H1 (cell line): ENCODE results near the gene RMDN3. TPM values are rescaled to one million over a fixed set of nuclear protein-coding genes. Genes with fewer than 3 reads are reported as not detected.
A peak's percentile ranks its signal among the peaks of the same experiment; 100 is the strongest.

Source experiments
- ATF2 ChIP-seq: IDR thresholded peaks from 2 replicates; pipeline ENCODE4 v1.6.1; 2012; ENCODE audit warnings: low read length, inconsistent platforms
- ATF3 ChIP-seq: IDR thresholded peaks from 2 replicates; pipeline ENCODE4 v1.6.1; 2011; ENCODE audit warnings: low read depth, mild to moderate bottlenecking, low read length; ENCODE audit not compliant: insufficient read depth
- BRCA1 ChIP-seq: IDR thresholded peaks from 2 replicates; pipeline ENCODE4 v1.6.1; 2012; ENCODE audit warnings: low read depth, low read length, improper control_type of control experiment
- MAX ChIP-seq: IDR thresholded peaks from 2 replicates; pipeline ENCODE4 v1.6.1; 2012; ENCODE audit warnings: inconsistent platforms
- RNF2 ChIP-seq: fragments of 200-900, 300-1000 bp; sonication (generic); IDR thresholded peaks from 2 replicates; pipeline ENCODE4 v1.7.1; 2016; ENCODE audit warnings: borderline replicate concordance, low read depth, mild to moderate bottlenecking, antibody characterized with exemption, low read length; ENCODE audit not compliant: poor library complexity, severe bottlenecking; ENCODE audit errors: missing control alignments
- SP2 ChIP-seq: IDR thresholded peaks from 2 replicates; pipeline ENCODE4 v1.6.1; 2012; ENCODE audit warnings: mild to moderate bottlenecking, low read length, inconsistent platforms
- polyA plus RNA-seq, 7 experiments: library from polyadenylated mRNA; depleted of rRNA in 3 of 7; stranded (reverse) in 5 of 7; unstranded in 2 of 7; fragments of >200 nt in 5 of 7; fragments of 200-250 nt in 2 of 7; gene quantifications; 1 replicate in 5 of 7; 2 replicates in 1 of 7; 4 replicates in 1 of 7; pipeline versions ENCODE4 v1.2.1 to v1.2.3, GENCODE V29; 2011 to 2013; ENCODE audit warnings: missing spikeins in 2 of 7, mixed read lengths in 2 of 7
- total RNA-seq: library from RNA; stranded (reverse); fragmentation: NEBNext Ultra II Directional; extraction: Animal tissue kit (Norgen Biotek cat#: 25700); gene quantifications from 2 replicates; pipeline ENCODE4 v1.2.1, GENCODE V29; 2021

The RMDN3 gene
- total and polyA plus RNA-seq, 2 of the 8 experiments (the other 6 are each of a cell fraction or from before 2014, with no cell fraction given), result 10.8 to 24.1 TPM

- no peak for TF ChIP-seq ATF2
- TF ChIP-seq RNF2, result peak; percentile 27
- TF ChIP-seq MAX, result peak; percentile 87
- TF ChIP-seq ATF3, result no peak
- TF ChIP-seq BRCA1, result no peak
- no peak for TF ChIP-seq SP2
Measured at GRCh38 chr15:40762919-40763800, 8.1 kb upstream of the RMDN3 start (continued).
